ENCODE results near the gene HIVEP3.

Gene HIVEP3

DNA sequence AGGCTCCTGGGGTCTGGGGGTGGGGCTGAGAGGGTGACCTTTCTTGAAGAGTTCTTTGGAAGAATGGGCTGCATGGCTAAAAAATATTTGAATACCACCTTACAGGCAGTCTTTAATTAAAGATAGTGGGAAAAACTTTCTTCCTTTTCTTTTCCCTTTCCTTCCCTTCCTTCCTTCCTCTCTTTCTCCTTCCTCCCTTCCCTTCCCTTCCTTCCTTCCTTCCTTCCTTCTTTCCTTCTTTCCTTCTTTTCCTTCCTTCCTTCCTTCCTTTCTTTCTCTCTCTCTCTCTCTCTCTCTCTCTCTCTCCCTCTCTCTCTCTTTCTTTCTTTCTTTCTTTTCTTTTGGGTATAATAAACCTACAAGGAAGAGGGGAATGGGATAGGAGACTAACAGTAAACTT is 356.4 kb downstream of the HIVEP3 start:
- no peak overlapping the region for H3K27ac ChIP-seq (ENCODE audit: low read depth, low read length, poor library complexity, severe bottlenecking)
- TF ChIP-seq, protein P1, sequence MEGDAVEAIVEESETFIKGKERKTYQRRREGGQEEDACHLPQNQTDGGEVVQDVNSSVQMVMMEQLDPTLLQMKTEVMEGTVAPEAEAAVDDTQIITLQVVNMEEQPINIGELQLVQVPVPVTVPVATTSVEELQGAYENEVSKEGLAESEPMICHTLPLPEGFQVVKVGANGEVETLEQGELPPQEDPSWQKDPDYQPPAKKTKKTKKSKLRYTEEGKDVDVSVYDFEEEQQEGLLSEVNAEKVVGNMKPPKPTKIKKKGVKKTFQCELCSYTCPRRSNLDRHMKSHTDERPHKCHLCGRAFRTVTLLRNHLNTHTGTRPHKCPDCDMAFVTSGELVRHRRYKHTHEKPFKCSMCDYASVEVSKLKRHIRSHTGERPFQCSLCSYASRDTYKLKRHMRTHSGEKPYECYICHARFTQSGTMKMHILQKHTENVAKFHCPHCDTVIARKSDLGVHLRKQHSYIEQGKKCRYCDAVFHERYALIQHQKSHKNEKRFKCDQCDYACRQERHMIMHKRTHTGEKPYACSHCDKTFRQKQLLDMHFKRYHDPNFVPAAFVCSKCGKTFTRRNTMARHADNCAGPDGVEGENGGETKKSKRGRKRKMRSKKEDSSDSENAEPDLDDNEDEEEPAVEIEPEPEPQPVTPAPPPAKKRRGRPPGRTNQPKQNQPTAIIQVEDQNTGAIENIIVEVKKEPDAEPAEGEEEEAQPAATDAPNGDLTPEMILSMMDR (IDR thresholded peaks at IDR 0.05; ENCODE audit: low read length): no peak
- TF ChIP-seq EZH2 (IDR thresholded peaks at IDR 0.05; ENCODE audit: borderline replicate concordance, low read length): no peak
- H2AFZ ChIP-seq (ENCODE audit: low read length): no peak overlapping the region
- H3K4me1 ChIP-seq (ENCODE audit: insufficient read depth, low read length, severe bottlenecking): no peaks in the 10 kb centered on the region
- no peak overlapping the region for H3K4me2 ChIP-seq (ENCODE audit: low read length)
- H3K79me2 ChIP-seq (ENCODE audit: insufficient read depth, low read length): no peaks in the 10 kb centered on the region
- no peaks in the 10 kb centered on the region for H3K36me3 ChIP-seq (ENCODE audit: insufficient read depth, low read length)
- H3K9me3 ChIP-seq (ENCODE audit: low read length): no peaks in the 10 kb centered on the region
- no peaks in the 10 kb centered on the region for H3K9me2 ChIP-seq (ENCODE audit: low read depth, low read length)
- H3K4me3 ChIP-seq (ENCODE audit: low read depth, low read length, poor library complexity, severe bottlenecking): no peak overlapping the region
- no peaks in the 10 kb centered on the region for H4K20me1 ChIP-seq (ENCODE audit: insufficient read depth, low read length)
- H3K9ac ChIP-seq (ENCODE audit: low read length): no peak overlapping the region
- no peaks in the 10 kb centered on the region for H3K27me3 ChIP-seq (ENCODE audit: insufficient read depth, low read length)
- H3F3A ChIP-seq (ENCODE audit: insufficient read depth, low read length): no peaks in the 10 kb centered on the region

DNA sequence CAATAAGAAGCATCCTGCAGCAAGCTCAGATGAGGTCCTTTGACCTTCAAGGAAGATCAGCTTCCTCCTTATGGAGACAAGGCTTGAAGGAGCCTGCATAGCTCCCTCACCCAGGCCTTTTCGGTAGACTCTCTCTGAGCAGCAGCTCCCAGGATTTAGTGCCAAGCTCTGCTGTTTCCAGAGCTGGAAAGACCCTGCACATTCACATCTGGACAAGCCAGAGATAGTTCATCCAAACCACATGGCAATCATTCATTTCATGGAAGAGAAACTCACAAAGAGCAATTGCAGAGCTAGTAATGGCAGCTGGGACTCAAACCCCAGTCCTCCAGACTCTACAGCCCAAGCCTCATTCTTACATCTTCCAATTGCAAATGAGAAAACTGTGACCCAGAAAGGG is 357.8 kb downstream of the HIVEP3 start:
- H3K4me1 ChIP-seq (ENCODE audit: insufficient read depth, low read length, severe bottlenecking): no peaks in the 10 kb centered on the region
- H3K36me3 ChIP-seq (ENCODE audit: insufficient read depth, low read length): 0 out of 2 replicates have a peak, but pooled peaks cover 10% of the 10 kb centered on the region
- no peaks in the 10 kb centered on the region for H3K27me3 ChIP-seq (ENCODE audit: insufficient read depth, low read length)
- no peak for TF ChIP-seq EZH2 (IDR thresholded peaks at IDR 0.05; ENCODE audit: borderline replicate concordance, low read length)
- TF ChIP-seq, protein P1 (IDR thresholded peaks at IDR 0.05; ENCODE audit: low read length): no peak
- no peak overlapping the region for H3K27ac ChIP-seq (ENCODE audit: low read depth, low read length, poor library complexity, severe bottlenecking)
- H3K4me2 ChIP-seq (ENCODE audit: low read length): no peak overlapping the region
- no peak overlapping the region for H2AFZ ChIP-seq (ENCODE audit: low read length)
- H3K4me3 ChIP-seq (ENCODE audit: low read depth, low read length, poor library complexity, severe bottlenecking): no peak overlapping the region
- no peaks in the 10 kb centered on the region for H3K79me2 ChIP-seq (ENCODE audit: insufficient read depth, low read length)
- no peaks in the 10 kb centered on the region for H3K9me2 ChIP-seq (ENCODE audit: low read depth, low read length)
- no peaks in the 10 kb centered on the region for H3F3A ChIP-seq (ENCODE audit: insufficient read depth, low read length)
- no peak overlapping the region for H3K9ac ChIP-seq (ENCODE audit: low read length)
- H4K20me1 ChIP-seq (ENCODE audit: insufficient read depth, low read length): no peaks in the 10 kb centered on the region
- H3K9me3 ChIP-seq (ENCODE audit: low read length): peaks cover 6% of the 10 kb centered on the region; the same call in 1 of the 2 replicates

DNA sequence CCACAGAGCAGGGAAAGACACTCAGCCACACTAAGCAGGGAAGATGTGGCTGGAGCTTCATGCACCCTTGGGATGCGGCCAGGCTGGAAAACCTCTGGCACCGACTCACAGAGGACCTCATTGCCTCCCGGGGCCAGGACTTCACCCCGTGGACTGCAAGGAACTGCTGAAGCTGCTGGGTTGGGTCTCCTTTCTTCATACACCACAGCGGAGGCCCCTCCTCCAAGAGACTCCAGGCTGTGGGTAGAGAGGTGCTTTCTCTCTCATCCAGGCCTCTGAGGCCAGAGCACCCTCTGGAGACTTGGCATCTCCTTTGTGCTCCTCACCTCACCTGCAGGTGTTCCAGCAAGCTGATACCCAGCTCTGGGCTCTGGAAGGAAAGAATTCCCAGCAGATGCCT is 358.2 kb downstream of the HIVEP3 start:
- no peak overlapping the region for H2AFZ ChIP-seq (ENCODE audit: low read length)
- H3K27me3 ChIP-seq (ENCODE audit: insufficient read depth, low read length): no peaks in the 10 kb centered on the region
- peaks cover 9% of the 10 kb centered on the region for H3K9me3 ChIP-seq (ENCODE audit: low read length)
- no peaks in the 10 kb centered on the region for H3F3A ChIP-seq (ENCODE audit: insufficient read depth, low read length)
- no peak overlapping the region for H3K4me2 ChIP-seq (ENCODE audit: low read length)
- no peaks in the 10 kb centered on the region for H3K4me1 ChIP-seq (ENCODE audit: insufficient read depth, low read length, severe bottlenecking)
- H3K9ac ChIP-seq (ENCODE audit: low read length): no peak overlapping the region
- no peak overlapping the region for H3K4me3 ChIP-seq (ENCODE audit: low read depth, low read length, poor library complexity, severe bottlenecking)
- no peaks in the 10 kb centered on the region for H3K79me2 ChIP-seq (ENCODE audit: insufficient read depth, low read length)
- H3K36me3 ChIP-seq (ENCODE audit: insufficient read depth, low read length): 0 out of 2 replicates have a peak, but pooled peaks cover 13% of the 10 kb centered on the region
- H4K20me1 ChIP-seq (ENCODE audit: insufficient read depth, low read length): no peaks in the 10 kb centered on the region
- no peak overlapping the region for H3K27ac ChIP-seq (ENCODE audit: low read depth, low read length, poor library complexity, severe bottlenecking)
- H3K9me2 ChIP-seq (ENCODE audit: low read depth, low read length): no peaks in the 10 kb centered on the region
- TF ChIP-seq, protein P1 (IDR thresholded peaks at IDR 0.05; ENCODE audit: low read length): no peak
- TF ChIP-seq EZH2 (IDR thresholded peaks at IDR 0.05; ENCODE audit: borderline replicate concordance, low read length): no peak

Data from OCI-LY1 (cell line).